22Rv1 (cell line): ENCODE results near the gene RNF125.

Experiments
- ZFX ChIP-seq: fragments of 450-650 bp; IDR thresholded peaks from 2 replicates; pipeline ENCODE4 v1.6.1; 2017; ENCODE audit warnings: antibody characterized with exemption, borderline replicate concordance
- TF ChIP-seq, protein P1 (sequence below): fragments of 450-650 bp; IDR thresholded peaks from 2 replicates; pipeline ENCODE4 v1.5.1; 2017; ENCODE audit warnings: mild to moderate bottlenecking

DNA sequence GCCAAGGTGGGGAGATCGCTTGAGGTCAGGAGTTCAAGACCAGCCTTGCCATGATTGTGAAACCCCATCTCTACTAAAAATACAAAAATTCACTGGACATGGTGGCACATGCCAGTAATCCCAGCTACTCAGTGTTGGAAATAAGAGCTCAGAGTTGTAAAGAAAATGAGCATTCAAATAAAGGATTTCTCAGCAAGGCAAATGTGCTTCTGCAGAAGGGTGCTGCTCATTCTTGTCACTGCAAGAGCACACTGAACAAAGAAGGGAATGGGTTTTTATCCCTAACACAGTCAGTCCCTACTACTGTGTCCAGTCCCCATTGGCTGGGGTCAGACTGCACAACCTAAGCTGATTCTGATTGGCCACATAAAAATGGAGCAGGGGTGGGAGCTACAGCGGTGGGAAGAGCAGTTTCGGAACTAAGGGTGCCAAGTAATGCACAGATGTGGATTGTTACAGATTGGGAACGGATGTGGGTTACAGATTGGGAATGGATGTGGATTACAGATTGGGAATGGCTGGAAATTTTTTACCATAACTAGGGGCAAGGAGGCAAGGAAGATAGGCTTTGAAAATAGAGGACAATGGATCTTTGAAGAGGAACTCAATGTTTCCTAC is 44.6 kb upstream of the RNF125 start:
- TF ChIP-seq, protein P1, sequence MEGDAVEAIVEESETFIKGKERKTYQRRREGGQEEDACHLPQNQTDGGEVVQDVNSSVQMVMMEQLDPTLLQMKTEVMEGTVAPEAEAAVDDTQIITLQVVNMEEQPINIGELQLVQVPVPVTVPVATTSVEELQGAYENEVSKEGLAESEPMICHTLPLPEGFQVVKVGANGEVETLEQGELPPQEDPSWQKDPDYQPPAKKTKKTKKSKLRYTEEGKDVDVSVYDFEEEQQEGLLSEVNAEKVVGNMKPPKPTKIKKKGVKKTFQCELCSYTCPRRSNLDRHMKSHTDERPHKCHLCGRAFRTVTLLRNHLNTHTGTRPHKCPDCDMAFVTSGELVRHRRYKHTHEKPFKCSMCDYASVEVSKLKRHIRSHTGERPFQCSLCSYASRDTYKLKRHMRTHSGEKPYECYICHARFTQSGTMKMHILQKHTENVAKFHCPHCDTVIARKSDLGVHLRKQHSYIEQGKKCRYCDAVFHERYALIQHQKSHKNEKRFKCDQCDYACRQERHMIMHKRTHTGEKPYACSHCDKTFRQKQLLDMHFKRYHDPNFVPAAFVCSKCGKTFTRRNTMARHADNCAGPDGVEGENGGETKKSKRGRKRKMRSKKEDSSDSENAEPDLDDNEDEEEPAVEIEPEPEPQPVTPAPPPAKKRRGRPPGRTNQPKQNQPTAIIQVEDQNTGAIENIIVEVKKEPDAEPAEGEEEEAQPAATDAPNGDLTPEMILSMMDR: no peak
- TF ChIP-seq ZFX: no peak
